Stimulated activated CD8-positive, alpha-beta memory T cell treated with anti-CD3 and anti-CD28 coated beads, Interleukin-7, amount 100 ng/mL, for 1 hour (primary cell): ENCODE data around the gene TEX2.

ENCODE experiments used
- DNase-seq, 2 donors: peaks; one replicate each; pipeline ENCODE4 v3.0.0-alpha.2; 2020; ENCODE audit warnings: low read depth in 2 of 2

Gene TEX2, protein sequence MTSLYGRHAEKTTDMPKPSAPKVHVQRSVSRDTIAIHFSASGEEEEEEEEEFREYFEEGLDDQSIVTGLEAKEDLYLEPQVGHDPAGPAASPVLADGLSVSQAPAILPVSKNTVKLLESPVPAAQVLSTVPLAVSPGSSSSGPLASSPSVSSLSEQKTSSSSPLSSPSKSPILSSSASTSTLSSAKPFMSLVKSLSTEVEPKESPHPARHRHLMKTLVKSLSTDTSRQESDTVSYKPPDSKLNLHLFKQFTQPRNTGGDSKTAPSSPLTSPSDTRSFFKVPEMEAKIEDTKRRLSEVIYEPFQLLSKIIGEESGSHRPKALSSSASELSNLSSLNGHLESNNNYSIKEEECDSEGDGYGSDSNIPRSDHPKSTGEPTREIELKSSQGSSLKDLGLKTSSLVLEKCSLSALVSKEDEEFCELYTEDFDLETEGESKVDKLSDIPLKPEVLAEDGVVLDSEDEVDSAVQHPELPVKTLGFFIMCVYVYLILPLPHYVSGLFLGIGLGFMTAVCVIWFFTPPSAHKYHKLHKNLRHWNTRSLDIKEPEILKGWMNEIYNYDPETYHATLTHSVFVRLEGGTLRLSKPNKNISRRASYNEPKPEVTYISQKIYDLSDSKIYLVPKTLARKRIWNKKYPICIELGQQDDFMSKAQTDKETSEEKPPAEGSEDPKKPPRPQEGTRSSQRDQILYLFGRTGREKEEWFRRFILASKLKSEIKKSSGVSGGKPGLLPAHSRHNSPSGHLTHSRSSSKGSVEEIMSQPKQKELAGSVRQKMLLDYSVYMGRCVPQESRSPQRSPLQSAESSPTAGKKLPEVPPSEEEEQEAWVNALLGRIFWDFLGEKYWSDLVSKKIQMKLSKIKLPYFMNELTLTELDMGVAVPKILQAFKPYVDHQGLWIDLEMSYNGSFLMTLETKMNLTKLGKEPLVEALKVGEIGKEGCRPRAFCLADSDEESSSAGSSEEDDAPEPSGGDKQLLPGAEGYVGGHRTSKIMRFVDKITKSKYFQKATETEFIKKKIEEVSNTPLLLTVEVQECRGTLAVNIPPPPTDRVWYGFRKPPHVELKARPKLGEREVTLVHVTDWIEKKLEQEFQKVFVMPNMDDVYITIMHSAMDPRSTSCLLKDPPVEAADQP

DNA sequence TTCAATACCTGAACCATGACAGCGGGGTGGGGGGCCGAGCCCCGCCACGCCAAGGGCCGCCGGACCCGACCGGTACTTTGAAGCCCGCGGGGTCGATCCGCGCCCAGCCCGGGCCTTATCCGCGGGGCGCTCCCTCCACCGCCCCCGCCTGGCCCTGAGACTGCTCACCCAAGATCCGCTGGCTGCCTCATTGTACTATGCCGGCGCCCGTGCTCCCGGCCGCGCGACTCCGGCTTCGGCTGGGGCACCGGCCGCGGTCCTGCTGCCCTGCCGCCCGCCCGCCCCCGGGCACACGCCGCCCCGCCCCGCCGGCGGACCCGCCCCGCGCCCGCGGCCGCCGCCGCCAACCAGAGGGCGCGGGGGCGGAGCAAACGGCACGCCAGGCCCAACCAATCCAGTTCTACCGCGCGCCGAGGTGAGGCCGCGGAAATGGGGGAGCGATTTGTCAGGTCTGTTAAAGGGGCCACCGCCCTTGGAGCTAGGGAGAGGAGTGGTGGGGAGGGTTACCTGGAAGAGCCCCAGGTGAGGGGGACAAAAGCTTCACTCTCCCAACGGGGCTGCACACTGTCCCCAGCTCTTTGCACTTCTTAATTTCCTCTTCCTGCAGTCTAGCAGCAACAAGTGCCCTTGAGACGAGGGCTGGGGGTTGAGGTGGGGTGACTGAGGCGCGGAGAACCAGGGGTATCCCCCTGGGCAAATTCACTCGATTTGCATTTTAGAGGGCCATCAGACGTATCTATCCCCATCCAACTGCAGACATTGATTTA, at the start of gene TEX2:
Gene TEX2 (minus strand): TSS at position 261 of the 767 bp plus-strand sequence. CDS start 49,043 bp downstream, outside the sequence.
- DNase-seq = peak; percentile 71 to 75

DNA sequence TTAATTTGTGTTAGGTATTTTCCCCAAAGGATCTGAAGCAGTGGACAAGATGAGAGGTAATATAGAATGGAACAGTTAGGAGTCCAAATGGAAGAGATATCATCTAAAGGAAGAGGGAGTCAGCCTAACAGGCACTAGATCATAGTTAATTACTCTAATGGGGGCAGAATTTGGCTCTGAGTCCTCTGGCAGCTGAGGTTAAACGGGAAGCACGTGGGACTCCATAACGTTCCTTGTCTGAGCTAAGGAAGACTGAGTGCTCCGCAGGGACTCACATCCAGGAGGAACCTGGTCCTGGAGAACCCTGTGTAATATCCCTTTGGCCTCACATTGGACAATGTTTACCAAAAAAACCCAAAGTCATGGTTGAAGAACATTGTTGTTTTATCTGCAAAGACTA, 46.6 kb upstream of the TEX2 start:
- DNase-seq = no peak

DNA sequence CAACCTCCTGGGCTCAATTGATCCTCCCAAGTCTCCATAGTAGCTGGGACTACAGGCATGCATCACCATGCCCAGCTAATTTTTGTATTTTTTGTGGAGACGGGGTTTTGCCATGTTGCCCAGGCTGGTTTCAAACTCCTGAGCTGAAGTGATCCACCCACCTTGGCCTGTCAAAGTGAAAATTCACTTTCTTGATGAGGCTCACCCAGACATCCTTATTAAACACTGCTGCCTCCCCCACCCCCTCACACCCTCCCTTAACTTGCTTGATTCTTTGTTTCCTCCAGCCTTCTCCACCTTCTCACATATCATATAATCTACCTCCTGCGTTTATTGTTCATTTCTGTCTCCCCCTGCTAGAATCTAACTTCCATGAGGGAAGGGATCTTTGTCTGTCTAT, 46.0 kb upstream of the TEX2 start:
- DNase-seq = no peak

DNA sequence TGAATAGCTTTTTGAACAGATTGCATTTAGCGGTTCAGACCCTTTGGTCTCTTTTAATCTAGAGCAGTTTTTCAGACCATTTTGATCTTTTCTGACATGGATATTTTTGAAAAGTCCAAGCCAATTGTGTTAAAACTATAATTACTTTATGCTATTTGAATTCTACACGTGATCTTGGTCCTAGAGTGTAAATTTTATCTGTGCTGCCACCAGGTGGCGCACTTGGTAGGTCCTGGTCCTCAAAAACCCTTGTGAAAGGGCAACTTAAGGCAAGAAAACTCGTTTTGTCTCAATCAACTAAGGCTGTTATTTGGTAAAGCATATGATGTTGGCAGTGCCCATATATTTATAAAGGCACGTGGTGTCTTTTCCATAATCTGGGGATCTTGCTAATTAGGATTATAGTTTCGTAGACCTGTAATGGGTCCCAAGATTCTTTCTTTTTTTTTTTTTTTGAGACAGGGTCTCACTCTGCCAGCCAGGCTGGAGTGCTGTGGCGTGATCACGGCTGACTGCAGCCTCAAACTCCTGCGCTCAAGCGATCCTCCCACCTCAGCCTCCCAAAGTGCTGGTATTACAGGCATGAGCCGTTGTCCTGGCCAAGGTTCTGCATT, 43.9 kb upstream of the TEX2 start:
- peak; percentile 34 to 43 for DNase-seq

DNA sequence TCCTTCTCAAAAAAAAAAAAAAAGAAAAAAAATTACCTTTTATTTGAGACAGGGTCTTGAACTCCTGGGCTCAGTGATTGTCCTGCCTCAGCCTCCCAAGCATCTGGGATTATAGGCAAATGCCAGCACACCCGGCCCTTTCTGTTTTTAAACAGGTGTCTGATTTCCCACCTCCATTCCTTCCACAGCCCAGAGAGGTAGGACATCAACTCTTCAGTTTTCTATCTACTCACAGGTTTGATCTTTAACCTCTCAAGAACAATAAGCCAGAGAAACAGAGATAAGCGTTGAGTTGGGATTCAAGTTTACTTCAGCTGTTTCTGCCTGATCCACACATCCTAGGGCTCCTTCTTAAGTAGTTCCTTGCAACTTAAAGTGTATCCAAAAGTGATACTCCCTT, 41.5 kb upstream of the TEX2 start:
- DNase-seq = no peak

DNA sequence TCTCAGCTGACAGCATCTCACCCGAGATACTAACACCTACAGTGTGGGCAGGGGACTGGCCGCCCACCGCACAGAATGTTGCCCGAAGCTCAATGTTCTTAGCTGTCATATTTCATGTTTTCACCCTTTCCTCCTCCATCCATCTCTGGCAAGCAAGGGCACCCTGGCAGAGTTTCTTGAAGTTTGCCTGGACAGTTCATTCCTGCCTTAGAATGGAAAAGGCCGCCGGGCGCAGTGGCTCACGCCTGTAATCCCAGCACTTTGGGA, 37.6 kb upstream of the TEX2 start:
- no peak for DNase-seq

DNA sequence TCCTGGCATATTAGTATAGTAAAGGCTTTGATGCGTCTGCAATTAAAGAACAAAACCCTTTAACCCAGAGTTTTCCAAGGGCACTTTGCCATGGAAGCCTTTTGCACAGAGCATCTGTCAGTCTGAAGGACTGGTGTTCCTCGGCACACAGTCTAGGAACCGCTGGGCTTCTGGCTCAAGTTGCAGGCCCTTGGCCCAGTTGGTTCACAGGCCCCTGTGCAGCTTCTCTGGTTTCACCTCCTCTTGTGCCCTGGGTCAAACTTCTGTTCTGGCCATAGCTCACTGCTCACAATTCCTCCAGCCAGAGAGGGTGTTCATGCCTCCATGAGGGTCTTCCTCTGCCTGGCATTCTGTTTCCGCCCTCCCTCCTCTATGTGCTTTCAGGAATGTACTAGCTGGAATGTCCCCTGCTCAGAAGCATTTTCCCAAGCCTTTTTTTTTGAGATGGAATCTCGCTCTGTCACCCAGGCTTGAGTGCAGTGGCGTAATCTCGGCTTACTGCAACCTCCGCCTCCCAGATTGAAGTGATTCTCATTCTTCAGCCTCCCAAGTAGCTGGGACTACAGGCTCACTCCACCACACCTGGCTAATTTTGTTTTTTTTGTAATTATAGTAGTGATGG, 34.5 kb upstream of the TEX2 start:
- no peak for DNase-seq

DNA sequence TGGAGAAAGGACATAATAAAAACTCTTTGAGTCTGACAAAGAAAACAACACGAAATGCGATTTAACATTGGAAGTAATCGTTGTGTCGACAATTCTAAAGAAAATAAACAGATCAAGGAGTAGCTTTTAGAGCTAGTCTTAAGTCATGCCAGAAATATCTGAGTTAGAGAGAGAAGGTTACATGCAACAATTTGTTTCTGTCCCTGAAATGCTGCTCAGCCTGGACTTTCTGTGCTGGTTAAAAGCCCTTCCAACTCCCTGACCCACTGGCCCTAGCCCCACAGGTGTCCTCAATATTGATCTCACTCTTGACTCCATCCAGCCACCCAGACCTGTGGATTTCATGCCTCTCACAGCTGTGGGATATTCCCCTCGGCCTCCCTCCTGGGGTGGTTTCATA, 33.2 kb upstream of the TEX2 start:
- no peak for DNase-seq

DNA sequence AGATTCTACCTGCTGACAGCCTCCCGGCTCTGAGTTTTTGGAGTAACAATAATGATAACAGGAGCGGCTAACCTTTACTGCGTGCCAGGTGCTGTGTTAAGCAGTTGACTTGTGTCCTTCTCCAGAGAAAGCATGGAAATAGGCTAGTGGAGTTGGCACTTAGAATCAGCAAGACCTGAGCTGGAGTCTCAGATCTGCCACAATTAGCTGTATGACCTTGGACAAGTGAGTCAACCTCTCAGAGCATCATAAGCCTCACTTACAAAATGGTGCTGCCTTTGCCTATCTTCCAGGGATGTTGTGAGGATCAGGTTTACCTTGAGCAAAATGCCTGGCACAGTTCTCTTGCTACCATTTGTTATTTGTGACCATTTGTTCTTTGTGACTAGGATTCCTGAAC, 32.1 kb upstream of the TEX2 start:
- no peak for DNase-seq

DNA sequence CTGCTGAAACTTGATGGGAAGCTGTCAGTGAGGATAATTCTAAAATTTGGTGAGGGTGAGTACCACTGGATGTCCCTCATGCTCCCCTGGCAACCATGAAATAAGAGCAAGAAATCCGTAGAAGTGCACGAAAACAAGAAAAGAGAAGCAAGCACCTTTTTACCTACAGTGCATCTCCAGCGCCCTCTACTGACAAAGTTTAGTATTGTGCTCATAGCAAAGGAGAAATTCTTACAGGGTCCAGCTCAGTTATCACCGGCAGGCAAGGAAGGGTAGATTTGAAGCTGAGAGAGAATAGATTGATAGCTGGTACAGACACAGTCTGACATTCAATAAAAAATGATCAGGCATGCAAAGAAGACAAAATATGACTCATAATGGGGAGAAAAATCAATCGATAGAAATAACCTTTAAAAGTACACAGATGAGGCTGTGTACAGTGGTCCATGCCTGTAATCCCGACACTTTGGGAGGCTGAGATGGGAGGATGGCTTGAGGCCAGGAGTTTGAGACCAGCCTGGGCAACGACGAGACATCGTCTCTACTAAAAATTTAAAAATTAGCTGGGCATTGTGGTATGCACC, 28.3 kb upstream of the TEX2 start:
- no peak for DNase-seq

DNA sequence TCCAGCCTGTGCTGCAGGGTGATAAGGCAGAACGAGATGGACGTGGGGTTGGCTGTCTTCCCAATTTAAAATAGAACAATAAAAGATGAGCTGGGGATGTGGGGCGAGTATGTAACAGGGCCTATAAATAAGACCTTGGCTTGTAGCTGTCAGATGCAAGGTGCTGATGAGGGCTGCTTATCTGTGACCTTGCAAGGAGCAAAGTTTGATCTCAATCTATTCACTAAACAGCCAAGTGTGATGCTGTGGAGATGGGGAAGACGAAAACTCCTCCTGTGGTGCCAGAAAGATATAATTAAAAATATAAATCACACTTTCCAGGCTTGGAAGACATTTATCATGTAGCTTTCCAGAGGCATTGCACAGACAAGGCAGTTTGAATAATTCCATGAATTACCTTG, 26.7 kb upstream of the TEX2 start:
- DNase-seq = no peak

DNA sequence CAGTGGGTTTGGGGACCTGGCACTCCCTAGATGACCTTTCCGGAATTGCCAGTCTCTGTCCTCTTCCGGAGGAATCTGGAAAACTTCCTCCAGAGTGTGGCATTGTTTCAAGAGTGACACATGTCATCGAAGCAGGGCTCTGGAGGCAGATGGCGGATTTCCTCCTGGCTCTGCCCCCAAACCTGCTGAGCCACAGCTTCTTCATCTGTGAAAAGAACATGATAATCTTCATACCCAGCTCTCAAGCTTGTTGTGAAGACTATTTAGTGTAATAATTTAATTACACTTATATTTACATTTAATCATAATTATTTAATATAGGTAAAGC, 19.7 kb upstream of the TEX2 start:
- no peak for DNase-seq

DNA sequence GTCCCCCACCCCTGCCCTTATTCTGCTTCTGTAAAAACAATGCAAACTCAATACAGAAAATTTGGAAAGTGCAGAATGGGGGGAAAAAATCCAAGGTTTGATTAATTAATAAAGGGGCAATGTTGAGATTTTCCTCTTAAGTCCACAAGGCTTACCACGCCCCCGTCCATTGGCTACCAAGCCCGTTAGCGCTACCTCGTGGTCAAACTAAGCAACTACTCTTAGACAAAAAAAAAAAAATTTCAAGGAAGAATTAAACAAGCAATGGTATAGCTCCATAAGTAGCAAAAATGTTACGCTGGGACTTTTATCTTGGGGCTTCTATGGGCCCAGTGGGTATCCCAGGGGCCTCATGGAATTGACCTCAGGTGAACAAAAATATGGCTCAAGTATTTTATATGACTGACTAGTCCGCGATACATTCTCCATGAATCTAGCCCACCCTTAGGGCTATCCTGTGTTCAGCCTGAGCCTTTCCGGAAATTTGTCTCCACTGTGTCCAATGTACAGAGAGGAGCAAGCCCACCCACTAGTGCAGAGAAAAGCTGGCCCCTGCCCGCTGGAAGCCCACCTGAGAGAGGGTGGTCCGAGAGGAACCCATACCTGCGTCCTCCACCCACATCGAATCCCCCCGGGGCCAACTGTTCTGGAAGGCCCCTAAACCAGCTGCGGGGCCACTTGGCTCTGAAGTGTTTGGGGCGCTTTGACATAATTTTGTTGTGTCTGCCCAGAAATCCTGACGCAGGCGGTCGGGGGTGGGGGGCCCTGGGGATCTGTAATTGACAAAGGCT, 19.1 kb upstream of the TEX2 start:
- peak in 1 of 2 donors; percentile 8 for DNase-seq

DNA sequence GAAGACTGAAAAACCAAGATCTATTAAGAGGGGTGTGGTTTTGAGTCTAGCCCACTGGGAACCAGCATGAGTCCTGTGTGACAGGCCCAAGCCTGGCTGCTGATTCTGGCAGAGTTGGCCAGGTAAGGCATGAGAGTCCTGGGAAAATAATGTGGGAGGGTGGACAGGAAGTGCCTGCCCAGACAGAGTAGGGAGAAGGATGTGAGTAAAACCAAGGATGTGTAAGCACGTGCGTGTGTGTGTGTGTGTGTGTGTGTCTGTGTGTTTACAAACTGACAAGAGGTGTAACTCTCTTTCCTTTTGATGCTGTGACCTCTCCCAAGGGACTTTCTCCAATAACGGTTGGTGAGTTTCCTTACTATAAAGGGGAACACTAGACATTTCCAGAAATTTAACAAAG, 15.6 kb upstream of the TEX2 start:
- DNase-seq = no peak

DNA sequence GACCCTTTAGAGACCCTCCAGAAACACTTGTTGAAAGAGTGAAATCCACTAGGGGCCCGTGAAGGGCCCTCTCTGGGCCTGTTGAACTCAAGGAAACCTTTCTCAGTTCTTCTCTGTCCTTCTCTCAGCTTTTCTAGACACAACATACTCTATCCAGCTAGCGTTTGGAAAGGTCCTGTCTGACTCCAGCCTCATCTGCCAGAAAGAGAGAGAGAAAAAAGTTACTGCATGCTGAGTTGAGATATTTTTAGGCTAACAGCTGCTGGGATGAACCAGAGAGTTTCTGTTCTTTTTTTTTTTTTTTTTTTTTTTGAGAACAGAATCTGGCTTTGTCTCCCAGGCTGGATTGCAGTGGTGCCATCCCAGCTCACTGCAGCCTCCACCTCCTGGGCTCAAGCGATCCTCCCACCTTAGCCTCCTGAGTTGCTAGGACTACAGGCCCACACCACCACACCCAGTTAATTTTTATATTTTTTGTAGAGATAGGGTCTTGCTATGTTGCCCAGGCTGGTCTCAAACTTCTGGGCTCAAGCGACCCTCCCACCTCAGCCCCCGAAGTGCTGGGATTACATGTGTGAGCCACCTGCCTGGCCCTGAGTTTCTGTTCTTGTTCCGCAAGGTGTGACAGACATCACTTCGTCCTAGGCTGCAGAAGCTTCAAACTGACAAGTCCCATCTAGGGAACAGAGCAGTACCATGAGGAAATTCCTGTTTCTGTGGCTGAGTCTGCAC, 14.9 kb upstream of the TEX2 start:
- DNase-seq = no peak

DNA sequence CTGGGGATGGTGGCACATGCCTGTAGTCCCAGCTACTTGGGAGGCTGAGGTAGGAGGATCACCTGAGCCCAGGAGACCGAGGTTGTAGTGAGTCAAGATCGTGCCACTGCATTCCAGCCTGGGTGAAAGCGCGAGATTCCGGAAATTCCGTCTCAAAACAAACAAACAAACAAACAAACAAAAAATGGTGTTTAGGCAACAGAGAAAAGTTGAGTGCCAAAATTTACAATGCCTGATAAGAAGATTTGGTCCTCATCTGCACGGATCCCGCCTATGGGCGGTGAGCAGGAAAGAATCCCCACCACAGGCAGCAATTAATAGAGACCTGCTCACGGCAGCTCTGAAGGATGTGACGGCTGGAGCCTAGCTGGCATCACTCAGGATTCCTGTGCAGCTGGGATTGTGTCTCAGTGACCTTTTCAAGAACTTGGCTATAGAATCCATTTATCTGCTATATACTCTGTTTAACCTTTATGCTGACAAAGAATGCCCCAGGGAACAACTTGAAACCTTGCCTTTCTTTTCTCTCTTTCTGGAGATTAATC, 14.0 kb upstream of the TEX2 start:
- no peak for DNase-seq

DNA sequence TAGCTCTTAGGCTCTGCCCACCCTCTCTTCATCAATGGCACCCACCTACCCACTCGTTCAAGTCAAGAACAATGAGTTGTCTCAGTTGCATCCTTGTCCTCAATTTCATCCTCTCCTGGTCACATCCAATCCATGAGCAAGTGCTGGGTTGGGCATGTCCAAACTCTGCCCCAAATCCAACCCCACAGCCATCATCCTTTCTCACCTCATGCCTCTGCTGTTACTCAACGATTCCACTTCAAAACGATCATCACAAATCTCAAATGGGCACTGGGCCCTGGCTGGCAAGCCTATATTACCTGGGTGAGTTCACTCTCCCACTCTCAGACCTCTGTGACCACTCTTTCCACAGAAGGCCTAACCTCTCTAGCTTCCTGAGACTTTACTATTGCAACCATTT, 12.0 kb upstream of the TEX2 start:
- DNase-seq = no peak

DNA sequence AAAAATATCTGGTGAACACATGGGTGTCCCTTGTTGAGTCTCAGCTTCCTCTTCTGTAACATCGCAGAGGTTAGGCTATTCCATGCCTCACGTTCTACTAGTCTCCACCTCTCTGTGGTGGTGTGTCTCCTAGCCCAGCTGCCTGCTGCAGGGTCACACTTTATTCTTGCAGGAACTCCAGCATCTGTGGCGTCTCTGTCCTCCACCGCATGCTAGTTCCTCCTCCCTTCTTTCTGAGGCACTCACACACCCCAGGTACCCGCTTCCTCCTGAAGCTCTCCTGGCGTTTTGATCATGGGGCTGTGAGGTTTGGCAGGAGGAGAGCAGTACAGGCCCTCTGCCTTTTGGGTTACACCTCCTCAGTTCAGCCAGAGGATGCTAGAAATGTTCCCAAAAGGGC, 9.9 kb upstream of the TEX2 start:
- no peak for DNase-seq

DNA sequence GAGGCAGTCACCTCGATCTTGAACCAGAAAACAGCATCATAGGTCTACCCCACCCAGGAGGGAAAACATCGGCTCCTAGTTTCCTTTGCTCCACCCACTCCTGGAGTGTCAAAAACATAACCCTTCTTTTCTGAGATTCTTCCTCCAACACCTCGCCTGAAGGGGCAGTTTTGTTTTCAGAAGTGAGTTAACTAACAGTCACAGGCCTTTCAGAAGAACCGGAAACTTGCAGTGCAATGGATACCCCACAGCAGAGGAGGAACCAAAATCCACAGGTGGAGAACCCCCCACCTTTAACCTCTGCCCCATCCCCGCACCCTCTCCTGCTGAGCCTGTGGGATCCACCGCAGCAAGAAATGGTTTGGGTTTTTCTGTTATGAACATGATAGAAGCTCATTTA, 7.8 kb upstream of the TEX2 start:
- DNase-seq = no peak
